ENCODE measurements around the gene EIF3L. TPM values are rescaled to one million over a fixed set of nuclear protein-coding genes. Genes with fewer than 3 reads are reported as not detected.

The EIF3L gene
- polyA plus RNA-seq, 1 donor from 2014 or later: 352 TPM

GRCh38 chr22:37907036-37907954 is 58.1 kb downstream of the EIF3L start:
- peak overlapping the region; percentile 67 for H3K4me3 ChIP-seq (ENCODE audit: low read length)
- H3K9me3 ChIP-seq (ENCODE audit: low read length): no peaks in the 10 kb centered on the region
- no peak overlapping the region for H3K27ac ChIP-seq (ENCODE audit: low read length)
- H3K79me2 ChIP-seq (replicated peaks; ENCODE audit: insufficient read depth, low read length): no peaks in the 10 kb centered on the region
- TF ChIP-seq EZH2 (IDR thresholded peaks at IDR 0.05; ENCODE audit: borderline replicate concordance, insufficient read depth, low read length, poor library complexity, severe bottlenecking) (no peak), CTCF (IDR thresholded peaks at IDR 0.05; ENCODE audit: poor library complexity, severe bottlenecking) (no peak), POLR2AphosphoS5 (IDR thresholded peaks at IDR 0.05) (no peak), EP300 (conservative IDR thresholded peaks at IDR 0.05; ENCODE audit: poor library complexity, severe bottlenecking) (no peak), TAF1 (IDR thresholded peaks at IDR 0.05; ENCODE audit: low read depth) (no peak), SMC3 (conservative IDR thresholded peaks at IDR 0.05; ENCODE audit: poor library complexity) (no peak), REST (IDR thresholded peaks at IDR 0.05; ENCODE audit: borderline replicate concordance) (no peak), MXI1 (conservative IDR thresholded peaks at IDR 0.05; ENCODE audit: poor library complexity, severe bottlenecking) (no peak), RAD21 (conservative IDR thresholded peaks at IDR 0.05) (no peak)
- H4K20me1 ChIP-seq (ENCODE audit: insufficient read depth): no peaks in the 10 kb centered on the region
- no peaks in the 10 kb centered on the region for H3F3A ChIP-seq (ENCODE audit: insufficient read depth, low read length, poor library complexity, severe bottlenecking)
- no peaks in the 10 kb centered on the region for H3K27me3 ChIP-seq (ENCODE audit: insufficient read depth, low read depth, low read length)
- H3K4me2 ChIP-seq (ENCODE audit: low read length): peak overlapping the region; percentile 27
- no peak overlapping the region for H2AFZ ChIP-seq (ENCODE audit: low read depth, low read length)
- H3K9ac ChIP-seq (ENCODE audit: low read length): peak overlapping the region; percentile 68
- H3K9me2 ChIP-seq (ENCODE audit: insufficient read depth, low read length): no peaks in the 10 kb centered on the region
- H3K36me3 ChIP-seq (ENCODE audit: insufficient read depth, low read length): no peaks in the 10 kb centered on the region

GRCh38 chr22:37909766-37910165 is 60.5 kb downstream of the EIF3L start:
- Histone ChIP-seq H3K27ac (ENCODE audit: low read length) (no peak overlapping the region), H3K4me3 (ENCODE audit: low read length) (no peak overlapping the region), H3F3A (ENCODE audit: insufficient read depth, low read length, poor library complexity, severe bottlenecking) (no peaks in the 10 kb centered on the region), H3K79me2 (replicated peaks; ENCODE audit: insufficient read depth, low read length) (no peaks in the 10 kb centered on the region), H2AFZ (ENCODE audit: low read depth, low read length) (no peak overlapping the region), H3K36me3 (ENCODE audit: insufficient read depth, low read length) (no peaks in the 10 kb centered on the region), H3K9me2 (ENCODE audit: insufficient read depth, low read length) (no peaks in the 10 kb centered on the region), H3K9ac (ENCODE audit: low read length) (no peak overlapping the region), H3K4me2 (ENCODE audit: low read length) (no peak overlapping the region), H4K20me1 (ENCODE audit: insufficient read depth) (no peaks in the 10 kb centered on the region), H3K9me3 (ENCODE audit: low read length) (no peaks in the 10 kb centered on the region), H3K27me3 (ENCODE audit: insufficient read depth, low read depth, low read length) (no peaks in the 10 kb centered on the region)
- TF ChIP-seq POLR2AphosphoS5 (IDR thresholded peaks at IDR 0.05): no peak
- no peak for TF ChIP-seq SMC3 (conservative IDR thresholded peaks at IDR 0.05; ENCODE audit: poor library complexity)
- TF ChIP-seq CTCF (IDR thresholded peaks at IDR 0.05; ENCODE audit: poor library complexity, severe bottlenecking): no peak
- TF ChIP-seq EZH2 (IDR thresholded peaks at IDR 0.05; ENCODE audit: borderline replicate concordance, insufficient read depth, low read length, poor library complexity, severe bottlenecking): no peak
- no peak for TF ChIP-seq TAF1 (IDR thresholded peaks at IDR 0.05; ENCODE audit: low read depth)
- no peak for TF ChIP-seq REST (IDR thresholded peaks at IDR 0.05; ENCODE audit: borderline replicate concordance)
- no peak for TF ChIP-seq EP300 (conservative IDR thresholded peaks at IDR 0.05; ENCODE audit: poor library complexity, severe bottlenecking)
- TF ChIP-seq RAD21 (conservative IDR thresholded peaks at IDR 0.05): no peak
- TF ChIP-seq MXI1 (conservative IDR thresholded peaks at IDR 0.05; ENCODE audit: poor library complexity, severe bottlenecking): no peak
